WI38 (cell line): Measurements from ENCODE around the gene FAM241A.

Experiments
- H3K4me3 ChIP-seq: 2 replicates; pipeline ENCODE4 v1.5.1; 2011; ENCODE audit warnings: low read depth, mild to moderate bottlenecking, control low read depth, low read length
- CTCF ChIP-seq: IDR thresholded peaks from 2 replicates; pipeline ENCODE4 v1.5.1; 2012; ENCODE audit warnings: low read depth, mild to moderate bottlenecking, control low read depth, low read length

The FAM241A gene

GRCh38 chr4:112138538-112138937 is 6.7 kb upstream of the FAM241A start:
- no peak for TF ChIP-seq CTCF
- no peak overlapping the region for H3K4me3 ChIP-seq

GRCh38 chr4:112140536-112140935 is 4.7 kb upstream of the FAM241A start:
- no peak for TF ChIP-seq CTCF

GRCh38 chr4:112141366-112142138 is 3.7 kb upstream of the FAM241A start:
- TF ChIP-seq CTCF, result no peak
- H3K4me3 ChIP-seq, result no peak overlapping the region

More at GRCh38 chr4:112140536-112140935, 4.7 kb upstream of the FAM241A start:
- H3K4me3 ChIP-seq, result no peak overlapping the region

GRCh38 chr4:112142182-112142581 is 3.1 kb upstream of the FAM241A start:
- TF ChIP-seq CTCF, result no peak
- no peak overlapping the region for H3K4me3 ChIP-seq

GRCh38 chr4:112143781-112144180 is 1.5 kb upstream of the FAM241A start:
- no peak overlapping the region for H3K4me3 ChIP-seq
- TF ChIP-seq CTCF, result no peak

DNA sequence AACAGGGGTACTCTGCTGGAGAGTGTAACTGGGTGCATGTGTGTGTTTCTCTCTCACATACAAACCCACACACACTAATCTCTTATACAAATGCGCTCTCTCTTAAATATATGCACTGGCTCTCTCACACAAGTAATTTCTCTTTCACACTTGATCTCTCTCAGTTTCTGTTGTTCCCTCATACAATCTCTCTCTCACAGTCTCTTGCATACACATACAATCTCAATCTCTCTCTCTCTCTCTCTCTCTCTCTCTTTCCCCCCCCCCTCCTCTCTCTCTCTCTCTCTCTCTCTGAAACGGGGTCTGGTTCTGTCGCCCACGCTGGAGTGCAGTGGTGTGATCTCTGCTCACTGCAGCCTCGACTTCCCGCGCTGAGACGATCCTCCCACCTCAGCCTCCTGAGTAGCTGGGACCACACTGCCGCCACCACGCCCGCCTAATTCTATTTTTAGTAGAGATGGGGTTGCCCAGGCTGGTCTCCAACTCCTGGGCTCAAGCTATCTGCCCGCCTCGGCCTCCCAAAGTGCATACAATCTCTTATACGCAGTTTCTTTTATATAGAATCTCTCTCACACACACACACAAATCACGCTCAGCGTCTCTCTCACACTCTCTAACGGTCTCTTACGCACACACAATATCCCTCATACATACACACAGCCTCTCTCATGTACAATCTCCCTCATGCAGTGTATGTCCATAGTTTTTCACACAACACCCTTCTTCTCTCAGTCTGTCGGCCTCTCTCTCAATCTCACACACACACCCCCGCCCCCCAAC is 518 bp upstream of the FAM241A start:
- H3K4me3 ChIP-seq, result peak overlapping the region; percentile 76
- no peak for TF ChIP-seq CTCF

- peak overlapping the region; percentile 76 for H3K4me3 ChIP-seq
- TF ChIP-seq CTCF, result no peak
Measured at GRCh38 chr4:112145790-112146501, 692 bp downstream of the FAM241A start.
